Prostate gland (tissue), 2 donors: ENCODE measurements around the gene AFTPH.

Experiments
- POLR2A ChIP-seq: fragments of 450-650 bp; IDR thresholded peaks from one replicate; pipeline ENCODE4 v1.6.1; 2016; ENCODE audit warnings: antibody characterized with exemption, mild to moderate bottlenecking
- POLR2AphosphoS5 ChIP-seq: sonication (generic); formaldehyde crosslinking; IDR thresholded peaks from one replicate; pipeline ENCODE4 v1.6.1; 2017; ENCODE audit warnings: antibody characterized with exemption
- TF ChIP-seq, protein P1 (sequence below), 4 experiments: fragments of 200-600 bp in 2 of 4; fragments of 450-650 bp in 2 of 4; sonication (generic) in 2 of 4; IDR thresholded peaks; 1 replicate in 3 of 4; 2 replicates in 1 of 4; pipeline ENCODE4 v1.5.1; 2016 to 2019; ENCODE audit warnings: antibody characterized with exemption in 4 of 4, mild to moderate bottlenecking in 2 of 4, moderate library complexity in 2 of 4

GRCh38 chr2:64558445-64559081 is 34.4 kb downstream of the AFTPH start:
- no peak for TF ChIP-seq POLR2A
- TF ChIP-seq, protein P1, sequence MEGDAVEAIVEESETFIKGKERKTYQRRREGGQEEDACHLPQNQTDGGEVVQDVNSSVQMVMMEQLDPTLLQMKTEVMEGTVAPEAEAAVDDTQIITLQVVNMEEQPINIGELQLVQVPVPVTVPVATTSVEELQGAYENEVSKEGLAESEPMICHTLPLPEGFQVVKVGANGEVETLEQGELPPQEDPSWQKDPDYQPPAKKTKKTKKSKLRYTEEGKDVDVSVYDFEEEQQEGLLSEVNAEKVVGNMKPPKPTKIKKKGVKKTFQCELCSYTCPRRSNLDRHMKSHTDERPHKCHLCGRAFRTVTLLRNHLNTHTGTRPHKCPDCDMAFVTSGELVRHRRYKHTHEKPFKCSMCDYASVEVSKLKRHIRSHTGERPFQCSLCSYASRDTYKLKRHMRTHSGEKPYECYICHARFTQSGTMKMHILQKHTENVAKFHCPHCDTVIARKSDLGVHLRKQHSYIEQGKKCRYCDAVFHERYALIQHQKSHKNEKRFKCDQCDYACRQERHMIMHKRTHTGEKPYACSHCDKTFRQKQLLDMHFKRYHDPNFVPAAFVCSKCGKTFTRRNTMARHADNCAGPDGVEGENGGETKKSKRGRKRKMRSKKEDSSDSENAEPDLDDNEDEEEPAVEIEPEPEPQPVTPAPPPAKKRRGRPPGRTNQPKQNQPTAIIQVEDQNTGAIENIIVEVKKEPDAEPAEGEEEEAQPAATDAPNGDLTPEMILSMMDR (IDR thresholded peaks at IDR 0.05): no peak
- TF ChIP-seq POLR2AphosphoS5: no peak
